Testis (tissue), 2 donors: Measurements from ENCODE around the gene UGT2B17.

Experiments
- CTCF ChIP-seq, 3 experiments: fragments of 450-650 bp in 2 of 3; fragments of 200-600 bp in 1 of 3; sonication (generic) in 1 of 3; IDR thresholded peaks; one replicate each; pipeline ENCODE4 v1.5.1; 2016 to 2019; ENCODE audit warnings: antibody characterized with exemption in 3 of 3, mild to moderate bottlenecking in 2 of 3, moderate library complexity in 1 of 3
- POLR2A ChIP-seq: fragments of 450-650 bp; IDR thresholded peaks from one replicate; pipeline ENCODE4 v1.6.1; 2017; ENCODE audit warnings: antibody characterized with exemption, mild to moderate bottlenecking, moderate library complexity

GRCh38 chr4:68591204-68591603, 15.1 kb upstream of the UGT2B17 start:
- TF ChIP-seq CTCF (IDR thresholded peaks at IDR 0.05) (no peak), POLR2A (no peak)
